ENCODE measurements around the gene SCD. TPM values are rescaled to one million over a fixed set of nuclear protein-coding genes. Genes with fewer than 3 reads are reported as not detected.
A peak's percentile ranks its signal among the peaks of the same experiment; 100 is the strongest.

The SCD gene
- total and polyA plus RNA-seq, 2 of the 13 experiments (the other 11 are each of a cell fraction or from before 2014, with no cell fraction given), result 492 to 512 TPM

DNA sequence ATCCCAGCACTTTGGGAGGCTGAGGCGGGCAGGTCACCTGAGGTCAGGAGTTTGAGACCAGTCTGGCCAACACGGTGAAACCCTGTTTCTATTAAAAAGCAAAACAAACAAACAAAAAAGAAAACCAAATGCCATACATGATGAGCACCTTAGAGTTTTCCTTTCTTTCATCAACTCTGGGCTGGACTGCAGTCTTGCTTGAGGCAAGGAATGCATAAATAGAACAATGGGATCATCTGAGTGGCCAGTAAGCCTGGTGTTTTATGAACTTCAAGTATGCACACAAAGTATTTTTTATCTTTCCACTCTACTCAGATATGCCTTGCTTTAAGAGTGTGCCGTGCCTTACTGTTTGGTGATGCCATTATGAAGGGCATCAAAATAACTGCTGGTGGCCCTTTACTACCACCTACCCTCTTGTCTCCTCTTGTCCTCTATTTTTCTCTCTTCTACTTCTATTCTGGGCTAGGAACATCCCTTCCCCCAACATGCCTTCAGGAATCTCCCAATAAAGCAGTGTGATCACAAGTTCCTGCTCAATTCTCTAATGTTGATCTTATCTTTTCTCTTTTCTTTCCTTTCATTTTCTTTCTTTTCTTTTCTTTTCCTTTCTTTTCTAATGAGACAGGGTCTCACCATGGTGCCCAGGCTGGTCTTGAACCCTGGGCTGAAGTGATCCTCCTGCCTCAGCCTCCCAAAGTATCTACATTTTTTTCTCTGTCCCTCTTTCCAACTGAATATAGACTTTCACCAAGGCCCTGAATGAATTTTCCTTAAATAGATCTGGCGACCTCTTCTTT lies 10.2 kb downstream of the SCD start:
- FAIRE-seq, result no peak
- ATAC-seq, result no peak
- Histone ChIP-seq H3K79me2 (ENCODE audit: insufficient read depth, low read length) (peaks cover 50% of the 10 kb centered on the region), H3K27ac (ENCODE audit: extremely low read length, insufficient read depth, low read length) (peak overlapping the region; percentile 37), H3K4me2 (ENCODE audit: low read depth, low read length) (peak overlapping the region; percentile 30; the same call in 1 of the 2 replicates), H2AFZ (ENCODE audit: low read length) (no peak overlapping the region), H3K4me3 (replicated peaks in 1 of 3; ENCODE audit: insufficient read depth in 1 of 3, low read depth in 2 of 3, low read length in 3 of 3) (no peak overlapping the region), H4K20me1 (ENCODE audit: insufficient read depth, low read length) (peaks cover 73% of the 10 kb centered on the region), H3K36me3 (replicated peaks in 1 of 2; ENCODE audit: control insufficient read depth in 1 of 2, insufficient read depth in 2 of 2, low read length in 2 of 2) (peaks cover 24 to 62% of the 10 kb centered on the region in 2 experiments), H3K9ac (ENCODE audit: insufficient read depth, low read depth, low read length) (no peak overlapping the region), H3K4me1 (ENCODE audit: insufficient read depth, low read length) (peaks cover 100% of the 10 kb centered on the region), H3K27me3 (ENCODE audit: control insufficient read depth in 1 of 2, insufficient read depth in 2 of 2, low read length in 2 of 2) (no peaks in the 10 kb centered on the region), H3K9me3 (ENCODE audit: low read length) (no peaks in the 10 kb centered on the region)
- no peak for DNase-seq (ENCODE audit: low spot score)
- no TSS peak for BruUV-seq (replicated peaks)
- WGBS (ENCODE audit: low lambda C conversion rate), result 89% methylated on average over 4 of the region's 4 CpGs
- ChIA-PET POLR2A (interaction anchor here (0.8 to 3.1 kb wide), 2 partner anchors 9 to 14 kb away, joined by 4 to 72 read pairs; partner anchors contain the start of gene SCD), CTCF (ENCODE audit: low intra/inter-chr PET ratio, low total read pairs) (no interaction called here)
- TF ChIP-seq ZNF253 (CRISPR knock-in tag; IDR thresholded peaks at IDR 0.05; ENCODE audit: borderline replicate concordance) (no peak), ZNF678 (CRISPR knock-in tag; IDR thresholded peaks at IDR 0.05) (no peak), MBD4 (IDR thresholded peaks at IDR 0.05; ENCODE audit: borderline replicate concordance, low read length) (no peak), POLR2A (IDR thresholded peaks at IDR 0.05; ENCODE audit: insufficient read depth in 1 of 2, low read depth in 2 of 2, low read length in 2 of 2) (peak; percentile 31 to 39; a peak in 1 of 4 replicates), RBM22 (optimal IDR thresholded peaks at IDR 0.05; ENCODE audit: low read length) (peak; percentile 82), CREB1 (IDR thresholded peaks at IDR 0.05) (no peak), CREB1 (CRISPR knock-in tag; IDR thresholded peaks at IDR 0.05) (no peak), MEIS1 (CRISPR knock-in tag; IDR thresholded peaks at IDR 0.05; ENCODE audit: borderline replicate concordance) (no peak), ZNF430 (CRISPR knock-in tag; IDR thresholded peaks at IDR 0.05) (no peak), ATF7-NPFF (CRISPR knock-in tag; IDR thresholded peaks at IDR 0.05; ENCODE audit: low read depth) (no peak), TMF1 (CRISPR knock-in tag; IDR thresholded peaks at IDR 0.05; ENCODE audit: low read depth) (peak; percentile 47; the same call in 1 of the 2 replicates), RBFOX2 (IDR thresholded peaks at IDR 0.05; ENCODE audit: low read depth, low read length) (peak; percentile 79), ZNF720 (CRISPR knock-in tag; IDR thresholded peaks at IDR 0.05) (no peak)
- TF ChIP-seq, protein P1, sequence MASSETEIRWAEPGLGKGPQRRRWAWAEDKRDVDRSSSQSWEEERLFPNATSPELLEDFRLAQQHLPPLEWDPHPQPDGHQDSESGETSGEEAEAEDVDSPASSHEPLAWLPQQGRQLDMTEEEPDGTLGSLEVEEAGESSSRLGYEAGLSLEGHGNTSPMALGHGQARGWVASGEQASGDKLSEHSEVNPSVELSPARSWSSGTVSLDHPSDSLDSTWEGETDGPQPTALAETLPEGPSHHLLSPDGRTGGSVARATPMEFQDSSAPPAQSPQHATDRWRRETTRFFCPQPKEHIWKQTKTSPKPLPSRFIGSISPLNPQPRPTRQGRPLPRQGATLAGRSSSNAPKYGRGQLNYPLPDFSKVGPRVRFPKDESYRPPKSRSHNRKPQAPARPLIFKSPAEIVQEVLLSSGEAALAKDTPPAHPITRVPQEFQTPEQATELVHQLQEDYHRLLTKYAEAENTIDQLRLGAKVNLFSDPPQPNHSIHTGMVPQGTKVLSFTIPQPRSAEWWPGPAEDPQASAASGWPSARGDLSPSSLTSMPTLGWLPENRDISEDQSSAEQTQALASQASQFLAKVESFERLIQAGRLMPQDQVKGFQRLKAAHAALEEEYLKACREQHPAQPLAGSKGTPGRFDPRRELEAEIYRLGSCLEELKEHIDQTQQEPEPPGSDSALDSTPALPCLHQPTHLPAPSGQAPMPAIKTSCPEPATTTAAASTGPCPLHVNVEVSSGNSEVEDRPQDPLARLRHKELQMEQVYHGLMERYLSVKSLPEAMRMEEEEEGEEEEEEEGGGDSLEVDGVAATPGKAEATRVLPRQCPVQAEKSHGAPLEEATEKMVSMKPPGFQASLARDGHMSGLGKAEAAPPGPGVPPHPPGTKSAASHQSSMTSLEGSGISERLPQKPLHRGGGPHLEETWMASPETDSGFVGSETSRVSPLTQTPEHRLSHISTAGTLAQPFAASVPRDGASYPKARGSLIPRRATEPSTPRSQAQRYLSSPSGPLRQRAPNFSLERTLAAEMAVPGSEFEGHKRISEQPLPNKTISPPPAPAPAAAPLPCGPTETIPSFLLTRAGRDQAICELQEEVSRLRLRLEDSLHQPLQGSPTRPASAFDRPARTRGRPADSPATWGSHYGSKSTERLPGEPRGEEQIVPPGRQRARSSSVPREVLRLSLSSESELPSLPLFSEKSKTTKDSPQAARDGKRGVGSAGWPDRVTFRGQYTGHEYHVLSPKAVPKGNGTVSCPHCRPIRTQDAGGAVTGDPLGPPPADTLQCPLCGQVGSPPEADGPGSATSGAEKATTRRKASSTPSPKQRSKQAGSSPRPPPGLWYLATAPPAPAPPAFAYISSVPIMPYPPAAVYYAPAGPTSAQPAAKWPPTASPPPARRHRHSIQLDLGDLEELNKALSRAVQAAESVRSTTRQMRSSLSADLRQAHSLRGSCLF (CRISPR knock-in tag; IDR thresholded peaks at IDR 0.05; ENCODE audit: borderline replicate concordance), result no peak
- in situ Hi-C loops (cut with HindIII; ENCODE audit: extremely low pct_ligation_motif_present, low pct_unique_long_range_greater_than_20kb), result no loop called here
- intact Hi-C loops (cut with micrococcal nuclease; ENCODE audit: unreplicated experiment), result no loop called here
